Endodermal cell (in vitro differentiated cells): ENCODE results near the gene SLC6A12. TPM values are rescaled to one million over a fixed set of nuclear protein-coding genes. Genes with fewer than 3 reads are reported as not detected.

ENCODE experiments used
- DNase-seq: peaks from one replicate; pipeline ENCODE4 v3.0.0-alpha.2; 2017
- H3K27ac ChIP-seq: 2 replicates; pipeline ENCODE4 v1.5.1; 2013; ENCODE audit warnings: mild to moderate bottlenecking, low read depth, low read length, moderate library complexity
- H3K27me3 ChIP-seq: 2 replicates; pipeline ENCODE4 v1.6.1; 2013; ENCODE audit warnings: mild to moderate bottlenecking, low read length, moderate library complexity; ENCODE audit not compliant: insufficient read depth, control insufficient read depth, poor library complexity, severe bottlenecking
- H3K36me3 ChIP-seq: 2 replicates; pipeline ENCODE4 v1.7.0; 2013; ENCODE audit warnings: mild to moderate bottlenecking, low read length, moderate library complexity; ENCODE audit not compliant: control insufficient read depth, insufficient read depth
- H3K4me1 ChIP-seq: one replicate; pipeline ENCODE4 v1.7.0; 2013; ENCODE audit warnings: low read length; ENCODE audit not compliant: control insufficient read depth, insufficient read depth
- H3K4me3 ChIP-seq: 2 replicates; pipeline ENCODE4 v1.5.1; 2013; ENCODE audit warnings: mild to moderate bottlenecking, low read length, moderate library complexity
- H3K9ac ChIP-seq: 2 replicates; pipeline ENCODE4 v1.6.1; 2013; ENCODE audit warnings: mild to moderate bottlenecking, low read length, moderate library complexity; ENCODE audit not compliant: poor library complexity, severe bottlenecking; ENCODE audit errors: extremely low read depth
- H3K9me3 ChIP-seq: 2 replicates; pipeline ENCODE4 v1.6.1; 2013; ENCODE audit warnings: mild to moderate bottlenecking, low read length, moderate library complexity; ENCODE audit not compliant: control insufficient read depth
- H3K27ac Mint-ChIP-seq: 2 replicates; pipeline ENCODE4 v1.8.0; 2020; ENCODE audit warnings: mixed read lengths
- H3K27me3 Mint-ChIP-seq: 2 replicates; pipeline ENCODE4 v1.8.0; 2021; ENCODE audit warnings: mild to moderate bottlenecking, mixed read lengths; ENCODE audit not compliant: insufficient read depth
- H3K36me3 Mint-ChIP-seq: 2 replicates; pipeline ENCODE4 v1.8.0; 2020; ENCODE audit warnings: low read depth, mixed read lengths
- H3K4me1 Mint-ChIP-seq: 2 replicates; pipeline ENCODE4 v1.8.0; 2020; ENCODE audit warnings: mixed read lengths
- H3K4me3 Mint-ChIP-seq: 2 replicates; pipeline ENCODE4 v1.8.0; 2020; ENCODE audit warnings: mild to moderate bottlenecking, moderate library complexity, mixed read lengths
- H3K9me3 Mint-ChIP-seq: 2 replicates; pipeline ENCODE4 v1.8.0; 2020; ENCODE audit warnings: mild to moderate bottlenecking, mixed read lengths
- WGBS, 2 experiments: methylation state at CpG; one replicate each; pipeline versions ENCODE4 v1.1.5 to v1.1.7; 2013; ENCODE audit warnings: missing lambda C conversion rate in 2 of 2, mixed read lengths in 1 of 2; ENCODE audit not compliant: insufficient coverage in 1 of 2, insufficient read length in 1 of 2; 5-methylcytosine and 5-hydroxymethylcytosine counted together
- total RNA-seq, 2 donors: library from RNA; stranded (reverse); fragmentation: NEBNext Ultra II Directional in 1 of 2; extraction: Animal tissue kit (Norgen Biotek cat#: 25700) in 1 of 2; gene quantifications; 2 replicates in 1 of 2; 3 replicates in 1 of 2; pipeline ENCODE4 v1.2.1, GENCODE V29; 2021
- TF ChIP-seq, protein P1 (sequence below): fragments of 200-600 bp; sonication (generic); conservative IDR thresholded peaks from 2 replicates; pipeline ENCODE4 v1.5.0; 2021; ENCODE audit warnings: antibody characterized with exemption, mild to moderate bottlenecking

Gene SLC6A12
- total RNA-seq, 2 donors from 2014 or later: 0.58 to 1.3 TPM

DNA sequence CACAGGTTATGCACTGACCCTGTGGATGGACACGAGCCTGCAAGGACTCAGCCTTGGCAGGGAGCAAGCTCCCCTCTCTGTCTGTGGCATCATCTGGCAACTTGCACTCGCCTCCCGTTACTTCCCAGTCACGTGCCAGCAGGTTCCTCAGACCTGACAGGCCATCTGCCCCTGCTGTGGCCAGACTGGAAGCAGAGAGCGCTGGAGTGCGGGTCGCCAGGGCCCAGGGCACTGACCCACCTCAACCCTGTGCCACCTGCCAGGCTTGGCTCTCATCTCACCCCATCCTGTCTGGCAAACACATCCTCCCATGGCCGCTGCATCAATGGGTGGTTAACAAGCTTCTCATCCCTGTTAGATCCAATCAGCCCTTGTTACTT, 28.4 kb downstream of the SLC6A12 start:
- no peaks in the 10 kb centered on the region for H3K9me3 ChIP-seq
- 86 to 94% methylated on average over 4 to 8 of the region's 8 CpGs for WGBS, 2 experiments
- no peaks in the 10 kb centered on the region for H3K36me3 Mint-ChIP-seq
- peaks cover 7% of the 10 kb centered on the region for H3K9me3 Mint-ChIP-seq
- no peak overlapping the region for H3K27ac ChIP-seq
- peaks cover 18% of the 10 kb centered on the region for H3K27me3 ChIP-seq
- H3K27ac Mint-ChIP-seq: no peak overlapping the region
- no peak overlapping the region for H3K4me3 Mint-ChIP-seq
- no peak for DNase-seq
- TF ChIP-seq, protein P1, sequence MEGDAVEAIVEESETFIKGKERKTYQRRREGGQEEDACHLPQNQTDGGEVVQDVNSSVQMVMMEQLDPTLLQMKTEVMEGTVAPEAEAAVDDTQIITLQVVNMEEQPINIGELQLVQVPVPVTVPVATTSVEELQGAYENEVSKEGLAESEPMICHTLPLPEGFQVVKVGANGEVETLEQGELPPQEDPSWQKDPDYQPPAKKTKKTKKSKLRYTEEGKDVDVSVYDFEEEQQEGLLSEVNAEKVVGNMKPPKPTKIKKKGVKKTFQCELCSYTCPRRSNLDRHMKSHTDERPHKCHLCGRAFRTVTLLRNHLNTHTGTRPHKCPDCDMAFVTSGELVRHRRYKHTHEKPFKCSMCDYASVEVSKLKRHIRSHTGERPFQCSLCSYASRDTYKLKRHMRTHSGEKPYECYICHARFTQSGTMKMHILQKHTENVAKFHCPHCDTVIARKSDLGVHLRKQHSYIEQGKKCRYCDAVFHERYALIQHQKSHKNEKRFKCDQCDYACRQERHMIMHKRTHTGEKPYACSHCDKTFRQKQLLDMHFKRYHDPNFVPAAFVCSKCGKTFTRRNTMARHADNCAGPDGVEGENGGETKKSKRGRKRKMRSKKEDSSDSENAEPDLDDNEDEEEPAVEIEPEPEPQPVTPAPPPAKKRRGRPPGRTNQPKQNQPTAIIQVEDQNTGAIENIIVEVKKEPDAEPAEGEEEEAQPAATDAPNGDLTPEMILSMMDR: no peak
- no peaks in the 10 kb centered on the region for H3K4me1 Mint-ChIP-seq
- H3K36me3 ChIP-seq: no peaks in the 10 kb centered on the region
- no peaks in the 10 kb centered on the region for H3K4me1 ChIP-seq
- H3K27me3 Mint-ChIP-seq: peaks cover 58% of the 10 kb centered on the region
- no peak overlapping the region for H3K9ac ChIP-seq
- H3K4me3 ChIP-seq: no peak overlapping the region

DNA sequence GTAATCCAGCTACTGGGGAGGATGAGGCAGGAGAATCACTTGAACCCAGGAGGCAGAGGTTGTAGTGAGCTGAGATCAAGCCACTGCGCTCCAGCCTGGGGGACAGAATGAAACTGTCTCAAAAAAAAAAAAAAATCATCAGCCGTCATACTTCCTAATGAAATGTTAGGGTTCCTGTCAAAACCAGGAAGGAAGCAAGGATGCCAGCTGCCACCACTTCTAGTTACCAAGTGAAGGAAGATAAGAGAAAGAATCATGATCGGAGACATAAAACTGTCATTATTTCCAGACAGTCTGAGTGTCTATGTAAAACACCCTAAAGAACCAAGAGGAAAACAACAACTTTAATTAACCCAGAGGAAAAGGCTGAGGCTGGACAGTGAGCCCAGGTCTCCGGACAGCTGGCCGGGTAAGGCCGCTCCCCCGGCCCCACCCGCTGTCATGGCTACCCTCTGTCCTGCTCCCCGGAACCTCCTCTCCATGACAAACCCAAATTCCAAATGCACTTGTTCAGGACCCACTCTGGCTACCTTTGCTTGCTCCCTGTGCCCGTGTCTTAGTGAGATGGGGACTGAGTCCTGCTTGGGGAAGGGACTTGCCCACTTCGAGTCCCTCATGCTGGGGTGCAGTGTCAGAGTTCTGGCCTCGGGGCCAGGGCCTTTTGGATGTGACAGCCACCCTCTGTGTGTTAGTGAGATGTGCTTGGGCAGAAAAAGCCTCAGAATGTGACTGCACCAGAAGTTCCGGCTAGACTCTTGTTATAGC, 29.0 kb downstream of the SLC6A12 start:
- H3K9me3 ChIP-seq: no peaks in the 10 kb centered on the region
- H3K27ac Mint-ChIP-seq: no peak overlapping the region
- H3K4me1 Mint-ChIP-seq: no peaks in the 10 kb centered on the region
- TF ChIP-seq, protein P1: no peak
- no peak overlapping the region for H3K4me3 Mint-ChIP-seq
- no peak overlapping the region for H3K9ac ChIP-seq
- no peaks in the 10 kb centered on the region for H3K36me3 Mint-ChIP-seq
- no peak overlapping the region for H3K27ac ChIP-seq
- WGBS, 2 experiments: 87 to 90% methylated on average over 10 to 13 of the region's 13 CpGs
- H3K27me3 ChIP-seq: peaks cover 15% of the 10 kb centered on the region
- H3K9me3 Mint-ChIP-seq: peaks cover 7% of the 10 kb centered on the region
- no peaks in the 10 kb centered on the region for H3K4me1 ChIP-seq
- no peaks in the 10 kb centered on the region for H3K36me3 ChIP-seq
- no peak overlapping the region for H3K4me3 ChIP-seq
- DNase-seq: no peak
- peaks cover 52% of the 10 kb centered on the region for H3K27me3 Mint-ChIP-seq

DNA sequence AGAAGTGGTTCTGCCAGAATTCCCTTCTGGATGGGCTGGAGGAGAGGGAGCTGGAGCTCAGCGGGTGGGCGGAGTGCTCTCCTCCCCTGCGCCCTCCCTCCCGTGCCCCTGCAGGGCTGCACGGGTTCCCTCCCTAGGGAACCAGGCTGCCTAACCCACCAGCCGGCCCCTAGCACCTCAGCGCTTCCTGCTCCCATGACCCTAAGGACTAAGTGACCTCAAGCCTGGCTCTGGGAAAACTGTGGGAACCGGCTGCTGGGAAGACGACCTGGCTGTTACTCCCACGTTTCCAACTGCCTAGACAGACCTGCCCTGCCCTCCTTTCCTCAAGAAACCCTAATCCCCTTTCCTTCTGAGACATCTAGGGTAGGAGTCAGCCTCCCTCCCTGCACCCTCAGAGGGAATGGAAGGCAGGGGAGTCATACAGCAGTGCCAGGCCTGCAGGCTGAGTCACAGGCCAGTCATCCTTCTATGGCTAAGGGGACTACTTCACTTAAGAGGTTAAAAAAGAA, 31.5 kb downstream of the SLC6A12 start:
- H3K4me1 Mint-ChIP-seq: peaks cover 15% of the 10 kb centered on the region
- peaks cover 7% of the 10 kb centered on the region for H3K4me1 ChIP-seq
- no peak overlapping the region for H3K4me3 Mint-ChIP-seq
- no peak overlapping the region for H3K9ac ChIP-seq
- H3K36me3 Mint-ChIP-seq: no peaks in the 10 kb centered on the region
- H3K4me3 ChIP-seq: no peak overlapping the region
- H3K27me3 ChIP-seq: no peaks in the 10 kb centered on the region
- H3K27ac ChIP-seq: no peak overlapping the region
- peaks cover 29% of the 10 kb centered on the region for H3K27me3 Mint-ChIP-seq
- TF ChIP-seq, protein P1: no peak
- H3K36me3 ChIP-seq: no peaks in the 10 kb centered on the region
- DNase-seq: no peak
- H3K9me3 ChIP-seq: no peaks in the 10 kb centered on the region
- peaks cover 4% of the 10 kb centered on the region for H3K9me3 Mint-ChIP-seq
- 77% methylated on average over 10 of the region's 10 CpGs; no CpG with 5 or more reads in 1 of the 2 experiments for WGBS, 2 experiments
- no peak overlapping the region for H3K27ac Mint-ChIP-seq
